GM21360 (cell line): Measurements from ENCODE around the gene CDYL2.
A peak's percentile ranks its signal among the peaks of the same experiment; 100 is the strongest.

Experiments used
- ATAC-seq: cut with Tn5 transposase; IDR thresholded peaks from one replicate; pipeline ENCODE4 v1.9.1; 2021; ENCODE audit warnings: mild to moderate bottlenecking, moderate library complexity; ENCODE audit not compliant: unreplicated experiment

Gene CDYL2

DNA sequence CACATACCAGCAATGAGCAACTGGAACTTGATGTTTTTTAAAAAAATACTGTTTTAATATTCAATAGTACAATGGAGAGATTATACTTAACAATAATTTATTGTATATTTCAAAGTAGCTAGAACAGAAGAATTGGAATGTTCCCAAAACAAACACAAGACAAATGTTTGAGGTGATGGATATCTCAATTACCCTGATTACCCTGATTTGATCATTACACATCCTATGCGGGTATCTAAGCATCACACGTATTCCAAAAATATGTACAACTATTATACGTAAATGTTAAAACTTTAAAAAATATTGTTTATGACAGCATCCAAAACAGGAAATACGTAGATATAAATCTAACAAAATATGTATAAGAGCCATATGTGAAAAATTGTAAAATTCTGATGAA is 166.8 kb downstream of the CDYL2 start:
- no peak for ATAC-seq

GRCh38 chr16:80631581-80631980 is 172.8 kb downstream of the CDYL2 start:
- no peak for ATAC-seq

- ATAC-seq, result no peak
Measured at GRCh38 chr16:80628254-80628653, 176.1 kb downstream of the CDYL2 start.

GRCh38 chr16:80627108-80627507 is 177.3 kb downstream of the CDYL2 start:
- peak; percentile 99 for ATAC-seq

DNA sequence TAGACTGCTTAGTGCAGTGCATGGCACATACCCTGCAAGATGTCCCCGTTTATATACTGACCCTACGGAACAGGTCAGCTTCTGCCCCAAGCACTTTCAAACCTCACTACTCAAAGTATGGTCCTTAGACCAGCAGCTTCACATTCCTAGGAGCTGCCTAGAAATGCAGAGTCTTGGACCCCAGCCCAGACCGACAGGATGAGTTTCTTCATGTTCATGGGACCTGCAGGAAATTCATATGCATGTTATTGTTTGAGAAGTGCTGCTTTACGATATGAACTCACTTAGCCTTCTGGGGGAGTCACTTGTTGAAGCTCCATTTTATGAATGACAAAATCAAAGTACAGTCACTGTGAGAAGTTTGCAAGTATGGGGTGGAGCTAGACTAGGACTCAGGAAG is 181.0 kb downstream of the CDYL2 start:
- ATAC-seq, result no peak

GRCh38 chr16:80622007-80622406 is 182.4 kb downstream of the CDYL2 start:
- no peak for ATAC-seq

DNA sequence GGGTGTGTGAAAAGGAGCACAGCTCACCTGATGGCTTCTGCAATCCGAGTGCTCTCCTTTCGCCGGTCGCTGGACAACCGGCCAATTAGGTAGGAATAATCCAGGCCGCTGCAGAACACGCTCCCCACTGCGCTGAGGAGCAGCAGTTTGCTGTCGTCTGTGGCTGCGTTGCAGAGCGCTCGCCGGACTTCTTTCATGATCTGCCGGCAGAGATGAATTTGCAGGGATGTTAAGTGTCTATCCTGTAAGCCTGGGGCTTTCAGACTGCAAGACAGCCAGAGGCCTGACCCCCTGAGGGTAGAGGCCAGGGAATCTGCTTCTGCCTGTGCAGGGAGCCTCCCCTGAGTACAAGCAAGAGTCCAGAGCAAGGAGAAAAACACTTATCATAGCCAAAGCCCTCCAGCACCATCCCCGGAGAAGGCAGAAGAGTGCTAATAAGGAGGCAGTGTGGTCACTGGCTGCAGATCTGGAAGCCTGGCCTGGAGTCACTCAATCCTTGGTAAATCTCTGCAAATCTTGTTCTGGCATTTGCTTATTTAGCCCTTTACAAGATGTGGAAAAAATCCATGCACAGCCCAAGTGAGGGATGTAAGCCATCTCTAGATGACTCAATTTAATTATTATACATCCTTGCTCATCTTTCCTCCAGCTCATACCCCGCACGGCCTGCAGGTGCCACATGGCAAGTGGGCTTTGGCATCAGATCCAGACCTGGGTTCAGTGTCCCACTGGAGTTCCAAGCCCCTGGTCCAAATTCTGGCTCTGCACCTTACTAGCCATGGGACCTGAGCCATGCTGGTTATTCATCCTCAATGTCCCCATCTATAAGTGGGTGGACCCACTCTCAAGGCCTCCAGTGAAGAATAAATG is 183.4 kb downstream of the CDYL2 start:
- no peak for ATAC-seq

DNA sequence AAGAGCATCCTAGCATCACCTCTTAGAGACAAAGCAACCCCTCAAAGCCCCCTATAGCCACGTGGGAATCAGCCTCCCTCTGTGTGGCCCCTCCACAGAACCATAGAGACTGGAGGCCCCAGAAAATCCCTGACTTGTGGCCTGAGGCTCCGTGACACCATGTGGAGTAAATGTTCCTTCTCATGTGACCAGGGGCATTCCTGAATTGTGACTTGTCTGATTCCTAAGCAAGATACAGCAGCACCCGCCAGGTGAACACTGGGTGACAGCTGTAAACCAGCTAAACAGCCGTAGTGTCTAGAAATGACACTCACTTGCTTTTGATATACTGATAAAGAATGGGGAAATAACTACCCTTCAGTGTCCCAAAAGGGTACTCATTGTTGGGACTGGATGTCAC is 184.6 kb downstream of the CDYL2 start:
- no peak for ATAC-seq

DNA sequence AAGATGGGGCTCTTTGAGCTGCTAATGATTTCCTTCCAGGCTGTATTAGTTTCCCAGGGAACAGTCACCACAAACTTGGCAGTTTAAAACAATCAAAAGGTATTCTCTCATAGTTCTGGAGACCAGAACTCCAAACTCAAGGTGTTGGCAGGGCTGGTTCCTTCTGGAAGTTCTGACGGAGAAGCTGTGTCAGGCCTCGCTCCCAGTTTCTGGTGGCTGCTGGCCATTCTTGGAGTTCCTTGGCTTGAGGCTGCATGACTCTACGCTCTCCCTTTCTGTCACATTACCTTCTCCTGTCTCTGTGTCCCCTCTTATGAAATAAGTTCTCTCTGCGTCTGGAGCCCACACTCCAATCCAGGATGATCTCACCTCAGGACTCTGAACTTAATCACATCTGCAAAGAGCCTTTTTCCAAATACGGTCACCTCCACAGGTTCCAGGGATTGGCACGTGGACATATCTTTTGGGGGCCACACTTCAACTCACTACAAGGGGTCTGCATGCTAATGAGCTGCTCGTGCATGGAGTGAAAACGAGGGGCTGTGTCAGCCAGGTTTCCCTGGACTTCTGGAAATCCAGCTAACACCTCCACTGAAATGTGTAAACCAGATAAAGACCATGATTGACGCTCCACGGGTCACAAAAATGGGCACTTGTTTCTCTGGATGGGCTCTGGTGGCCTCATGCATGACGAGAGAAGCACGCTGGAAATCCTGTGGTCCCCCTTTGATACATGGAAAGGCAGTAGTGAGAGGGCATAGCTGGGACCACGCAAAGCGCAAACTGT is 185.3 kb downstream of the CDYL2 start:
- ATAC-seq, result no peak

GRCh38 chr16:80616362-80616761 is 188.0 kb downstream of the CDYL2 start:
- ATAC-seq, result no peak

GRCh38 chr16:80615735-80616134 is 188.7 kb downstream of the CDYL2 start:
- no peak for ATAC-seq

GRCh38 chr16:80614908-80615671 is 189.3 kb downstream of the CDYL2 start:
- ATAC-seq, result no peak

DNA sequence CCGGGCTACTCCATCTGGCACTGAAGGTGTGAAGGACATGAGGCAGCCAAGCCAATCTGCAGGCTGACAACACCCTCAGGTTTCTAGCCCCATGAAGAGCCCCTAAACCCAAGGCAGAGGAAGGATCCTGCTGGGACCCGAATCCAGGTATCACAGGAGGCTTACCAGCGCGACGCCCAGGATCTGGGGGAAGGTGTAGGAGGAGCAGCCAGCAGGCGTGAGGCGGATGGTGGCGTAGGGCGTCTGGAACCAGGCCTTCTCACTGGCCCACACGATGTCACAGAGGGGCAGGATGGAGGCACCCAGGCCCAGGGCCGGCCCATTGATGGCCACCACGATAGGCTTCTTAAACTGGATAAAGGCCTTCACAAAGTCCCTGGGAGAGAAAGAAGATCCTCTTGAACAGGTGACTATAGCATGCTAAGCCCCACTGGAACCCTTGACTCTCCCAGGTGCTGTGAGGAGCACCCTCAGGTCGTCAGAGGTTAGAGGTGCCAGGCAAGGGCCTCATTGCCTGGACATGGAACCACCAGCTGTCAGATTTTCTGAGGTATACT is 191.9 kb downstream of the CDYL2 start:
- no peak for ATAC-seq

DNA sequence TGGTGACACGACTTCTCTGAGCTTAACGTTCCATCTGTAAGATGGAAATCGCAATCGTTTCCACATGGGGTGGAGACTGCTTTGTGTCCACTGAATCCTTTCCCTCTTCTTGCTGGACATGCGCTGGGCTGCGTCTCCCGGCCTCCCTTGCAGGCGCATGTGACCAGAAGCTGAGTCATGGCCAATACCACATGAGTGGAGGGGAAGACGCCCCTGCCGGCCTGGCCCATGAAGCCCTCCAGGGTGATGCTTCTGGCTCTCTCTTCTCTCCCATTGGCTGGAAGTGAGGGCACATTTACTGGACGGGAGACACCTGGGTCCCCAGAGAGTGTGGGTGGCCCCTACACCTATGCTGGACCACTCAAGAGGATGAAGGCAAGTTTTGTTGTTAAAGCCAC is 192.5 kb downstream of the CDYL2 start:
- no peak for ATAC-seq

GRCh38 chr16:80611171-80611929 is 193.0 kb downstream of the CDYL2 start:
- no peak for ATAC-seq

DNA sequence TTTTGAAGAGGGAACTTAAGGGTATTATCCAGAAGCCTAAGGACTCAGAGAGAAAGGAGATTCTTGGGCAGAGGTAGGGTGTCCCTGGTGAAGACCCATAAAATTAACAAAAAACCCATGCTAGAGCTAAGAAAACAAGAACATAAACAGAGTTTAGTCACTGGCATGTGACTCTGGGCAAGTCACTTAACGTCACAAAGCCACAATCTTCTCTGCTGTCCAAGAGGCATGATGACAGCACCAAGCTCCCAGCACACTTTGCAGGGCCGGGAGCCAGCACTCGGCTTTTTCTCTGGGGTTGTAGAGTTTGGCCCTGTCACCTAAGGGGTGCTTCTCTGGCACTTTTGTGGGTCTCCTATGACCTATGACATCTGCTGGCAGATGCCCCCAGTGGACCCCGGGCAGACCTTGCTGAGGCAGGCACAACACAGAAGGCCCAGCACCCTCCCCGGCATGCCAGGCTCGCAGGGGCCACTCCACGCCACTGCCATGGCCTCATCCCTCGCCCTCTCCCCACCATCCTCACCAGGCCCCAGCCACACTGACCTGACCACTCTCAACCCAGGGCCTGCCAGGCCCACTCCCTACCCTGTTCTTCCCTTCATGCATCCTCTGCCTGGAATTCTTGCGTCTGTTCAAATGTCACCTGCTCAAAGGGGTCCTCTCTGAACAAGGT is 193.8 kb downstream of the CDYL2 start:
- ATAC-seq, result no peak

DNA sequence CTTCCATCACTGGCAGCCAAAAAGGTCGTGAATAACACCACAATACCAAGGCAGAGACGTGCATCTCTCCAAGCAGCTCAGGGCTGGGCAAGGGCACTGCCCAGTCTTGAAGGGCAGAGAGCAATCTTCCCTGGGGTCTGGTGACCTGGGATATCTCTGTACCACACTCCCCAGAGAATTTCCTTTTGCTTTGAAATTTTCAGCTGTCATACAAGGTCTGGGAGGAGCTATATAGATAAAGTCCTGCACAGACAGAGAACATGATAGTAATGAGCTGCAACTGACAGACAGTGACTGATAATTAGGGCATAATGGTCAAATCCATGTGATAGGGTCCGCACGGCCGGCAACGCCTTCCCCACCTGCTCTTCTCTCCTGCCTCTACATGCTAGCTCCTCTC is 195.5 kb downstream of the CDYL2 start:
- ATAC-seq, result no peak

DNA sequence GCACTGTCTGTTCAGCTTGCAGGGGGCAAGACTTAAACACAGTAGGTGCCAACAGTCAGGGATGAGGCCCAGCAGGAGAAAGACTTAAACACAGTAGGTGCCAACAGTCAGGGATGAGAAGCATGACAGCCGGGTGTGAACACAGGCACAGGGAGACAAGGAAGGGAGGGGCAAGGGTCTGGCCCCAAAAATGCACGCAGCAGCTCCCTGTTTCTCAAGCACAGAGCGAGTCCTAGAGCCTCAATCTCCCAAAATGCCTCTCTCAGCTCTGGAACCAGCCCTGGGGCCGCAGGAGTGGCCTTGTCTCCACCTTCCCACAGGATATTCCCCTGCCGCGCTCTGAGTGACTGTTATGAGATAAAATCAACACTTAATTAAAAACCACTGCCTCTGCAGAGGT is 197.2 kb downstream of the CDYL2 start:
- ATAC-seq, result no peak

GRCh38 chr16:80606221-80606766 is 198.1 kb downstream of the CDYL2 start:
- no peak for ATAC-seq
